Activated B cell treated with CpG ODN at 0.5 μM for 24 hours (primary cell): ENCODE results near the gene CORT. TPM values are rescaled to one million over a fixed set of nuclear protein-coding genes. Genes with fewer than 3 reads are reported as not detected.

Experiments
- ATAC-seq: fragments of 200-7000 bp; cut with Tn5 transposase; one replicate; pipeline ENCODE4 v1.10.0; 2021; ENCODE audit warnings: low read depth, mild to moderate bottlenecking, moderate library complexity
- CTCF ChIA-PET: fragments of 350-600 bp; sonication (Branson Sonifier 250); formaldehyde crosslinking; loops from one replicate; lab custom pipeline; 2021; ENCODE audit warnings: antibody characterized with exemption; lab: Charles Lee
- POLR2A ChIA-PET: fragments of 350-600 bp; sonication (Branson Sonifier 250); formaldehyde crosslinking; loops from one replicate; lab custom pipeline; 2021; ENCODE audit warnings: antibody characterized with exemption; lab: Charles Lee
- DNase-seq: peaks from one replicate; pipeline ENCODE4 v3.0.0; 2022
- H3K27ac Mint-ChIP-seq: one replicate; pipeline ENCODE4 v1.8.0; 2020; ENCODE audit warnings: mixed read lengths
- H3K27me3 Mint-ChIP-seq: one replicate; pipeline ENCODE4 v1.8.0; 2021; ENCODE audit warnings: mixed read lengths
- H3K36me3 Mint-ChIP-seq: one replicate; pipeline ENCODE4 v1.8.0; 2021; ENCODE audit warnings: low read depth, mixed read lengths
- H3K4me1 Mint-ChIP-seq: one replicate; pipeline ENCODE4 v1.8.0; 2021; ENCODE audit warnings: mixed read lengths
- H3K4me3 Mint-ChIP-seq: one replicate; pipeline ENCODE4 v1.8.0; 2020; ENCODE audit warnings: mild to moderate bottlenecking, mixed read lengths
- H3K9me3 Mint-ChIP-seq: one replicate; pipeline ENCODE4 v1.8.0; 2020; ENCODE audit warnings: mixed read lengths
- intact Hi-C: fragments of 100-400 bp; cut with micrococcal nuclease; formaldehyde crosslinking; loops from one replicate; pipeline ENCODE4 v1.15.1; 2024
- total RNA-seq: library from RNA; stranded (reverse); gene quantifications from 2 replicates; pipeline ENCODE4 v1.2.3, GENCODE V29; 2022
- TF ChIP-seq, protein P1 (sequence below): fragments of 200-600 bp; IDR thresholded peaks from one replicate; pipeline ENCODE4 v1.8.0; 2022; ENCODE audit warnings: antibody characterized with exemption, mild to moderate bottlenecking

CORT gene
- total RNA-seq, 1 donor from 2014 or later, result 0.49 TPM

DNA sequence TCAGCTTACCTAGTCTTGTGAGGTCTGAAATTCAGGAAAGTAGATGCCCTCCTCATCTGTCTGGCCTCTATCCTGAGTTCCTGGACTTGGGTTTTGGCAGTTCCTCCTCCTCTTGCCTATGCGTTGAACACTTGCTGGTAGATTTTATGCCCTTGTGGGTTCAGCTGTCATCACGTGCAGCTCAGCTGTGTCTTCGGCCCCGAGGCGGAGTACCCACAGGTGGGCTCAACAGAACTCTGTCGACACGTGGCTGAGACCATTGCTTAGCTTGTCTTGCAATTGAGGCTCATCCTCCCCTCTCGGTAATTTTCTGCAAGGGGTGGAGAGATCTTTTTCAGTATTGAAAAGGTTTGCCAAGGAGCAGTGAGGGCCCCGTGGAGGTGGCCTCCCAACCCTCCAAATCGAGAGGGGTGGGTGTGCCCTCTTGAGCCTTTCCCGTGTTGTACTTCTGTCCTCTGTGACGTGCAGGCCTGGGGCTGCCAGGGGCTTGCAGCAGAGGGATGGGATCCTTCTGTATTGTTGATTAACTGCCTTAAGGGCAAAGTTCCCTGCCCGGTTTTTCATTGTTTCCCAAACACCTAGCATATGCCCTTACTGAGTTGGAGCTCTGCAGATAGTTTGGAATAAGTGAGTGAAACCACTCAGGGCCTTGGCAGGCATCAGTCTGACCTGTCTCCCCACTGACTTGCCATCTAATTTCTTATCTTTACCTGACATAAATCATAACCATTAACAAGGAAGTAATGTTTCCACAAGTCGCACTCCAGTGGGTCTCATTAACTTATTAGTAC is 16.7 kb upstream of the CORT start:
- Mint-ChIP-seq H3K36me3 (peaks cover 1% of the 10 kb centered on the region), H3K4me3 (no peak overlapping the region), H3K4me1 (peaks cover 26% of the 10 kb centered on the region), H3K27ac (no peak overlapping the region), H3K9me3 (no peaks in the 10 kb centered on the region), H3K27me3 (no peaks in the 10 kb centered on the region)
- intact Hi-C loops, result loop anchor here (5.0 kb wide), 1 partner anchor 434 kb away; no protein-coding TSS in a partner anchor
- TF ChIP-seq, protein P1, sequence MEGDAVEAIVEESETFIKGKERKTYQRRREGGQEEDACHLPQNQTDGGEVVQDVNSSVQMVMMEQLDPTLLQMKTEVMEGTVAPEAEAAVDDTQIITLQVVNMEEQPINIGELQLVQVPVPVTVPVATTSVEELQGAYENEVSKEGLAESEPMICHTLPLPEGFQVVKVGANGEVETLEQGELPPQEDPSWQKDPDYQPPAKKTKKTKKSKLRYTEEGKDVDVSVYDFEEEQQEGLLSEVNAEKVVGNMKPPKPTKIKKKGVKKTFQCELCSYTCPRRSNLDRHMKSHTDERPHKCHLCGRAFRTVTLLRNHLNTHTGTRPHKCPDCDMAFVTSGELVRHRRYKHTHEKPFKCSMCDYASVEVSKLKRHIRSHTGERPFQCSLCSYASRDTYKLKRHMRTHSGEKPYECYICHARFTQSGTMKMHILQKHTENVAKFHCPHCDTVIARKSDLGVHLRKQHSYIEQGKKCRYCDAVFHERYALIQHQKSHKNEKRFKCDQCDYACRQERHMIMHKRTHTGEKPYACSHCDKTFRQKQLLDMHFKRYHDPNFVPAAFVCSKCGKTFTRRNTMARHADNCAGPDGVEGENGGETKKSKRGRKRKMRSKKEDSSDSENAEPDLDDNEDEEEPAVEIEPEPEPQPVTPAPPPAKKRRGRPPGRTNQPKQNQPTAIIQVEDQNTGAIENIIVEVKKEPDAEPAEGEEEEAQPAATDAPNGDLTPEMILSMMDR, result no peak
- DNase-seq (no peak), ATAC-seq (no peak)
- POLR2A ChIA-PET, result no interaction called here
- CTCF ChIA-PET, result interaction anchor here (0.9 to 4.8 kb wide), 2 partner anchors 55 to 56 kb away, joined by 3 to 39 read pairs; no protein-coding TSS in a partner anchor

DNA sequence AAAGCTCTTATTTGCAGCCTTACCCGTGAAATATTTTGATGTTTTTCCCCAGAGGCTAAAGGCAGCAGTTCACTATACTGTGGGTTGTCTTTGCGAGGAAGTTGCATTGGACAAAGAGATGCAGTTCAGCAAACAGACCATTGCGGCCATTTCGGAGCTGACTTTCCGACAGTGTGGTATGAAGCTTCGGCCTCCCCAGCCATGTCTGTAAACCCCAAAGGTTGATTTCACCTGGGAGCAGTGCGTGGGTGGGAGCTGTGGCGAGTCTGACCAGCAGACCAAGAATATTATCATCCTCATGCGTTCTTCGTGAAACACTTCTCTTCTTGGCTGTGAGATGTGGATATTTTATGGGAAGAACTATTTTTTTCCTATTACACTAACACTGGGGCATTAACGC is 16.0 kb upstream of the CORT start:
- DNase-seq (no peak), ATAC-seq (no peak)
- H3K4me1 Mint-ChIP-seq, result peaks cover 26% of the 10 kb centered on the region
- ChIA-PET CTCF (interaction anchor here (0.7 to 0.9 kb wide), 2 partner anchors 56 to 589 kb away, joined by 3 read pairs; no protein-coding TSS in a partner anchor), POLR2A (no interaction called here)
- no peaks in the 10 kb centered on the region for H3K9me3 Mint-ChIP-seq
- H3K27ac Mint-ChIP-seq, result no peak overlapping the region
- peaks cover 1% of the 10 kb centered on the region for H3K36me3 Mint-ChIP-seq
- no peak overlapping the region for H3K4me3 Mint-ChIP-seq
- no peaks in the 10 kb centered on the region for H3K27me3 Mint-ChIP-seq
- TF ChIP-seq, protein P1, result no peak
- intact Hi-C loops, result loop anchor here (5.0 kb wide), 1 partner anchor 434 kb away; no protein-coding TSS in a partner anchor

DNA sequence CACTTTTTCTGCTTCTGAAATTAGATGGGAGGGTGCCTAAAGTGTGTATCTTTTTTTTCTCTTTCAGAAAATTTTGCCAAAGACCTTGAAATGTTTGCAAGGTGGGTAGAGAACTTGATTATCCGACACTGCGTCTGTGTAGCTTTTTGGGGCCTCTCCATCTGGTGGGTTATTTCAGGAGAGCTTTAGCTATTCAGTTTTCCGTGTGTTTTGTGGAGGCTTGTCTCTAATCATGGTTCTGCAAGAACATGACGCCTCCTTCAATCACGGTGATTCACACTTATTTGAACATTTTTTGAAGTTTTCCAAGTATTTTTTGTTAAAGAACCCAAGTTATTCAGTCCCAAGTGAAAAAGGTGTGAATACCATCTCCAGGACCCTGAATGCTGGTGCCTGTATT is 15.2 kb upstream of the CORT start:
- intact Hi-C loops, result loop anchor here (5.0 kb wide), 1 partner anchor 433 kb away; no protein-coding TSS in a partner anchor
- ATAC-seq, result no peak
- POLR2A ChIA-PET, result no interaction called here

DNA sequence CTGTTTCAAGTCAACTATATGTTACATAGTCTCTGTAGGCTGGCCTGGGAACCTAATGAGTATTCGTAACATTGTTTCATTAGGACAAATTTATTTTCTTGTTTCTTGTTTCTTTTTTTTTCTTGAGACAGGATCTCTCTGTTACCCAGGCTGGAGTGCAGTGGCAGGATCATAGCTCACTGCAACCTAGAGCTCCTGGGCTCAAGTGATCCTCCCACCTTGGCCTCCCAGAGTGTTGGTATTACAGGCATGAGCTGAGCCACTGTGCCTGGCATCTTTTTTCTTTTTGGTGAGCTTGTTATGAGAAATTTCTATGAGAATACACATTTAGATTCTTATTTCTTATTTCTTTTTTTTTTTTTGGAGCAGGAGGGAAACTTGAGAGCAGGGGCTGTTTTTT is 12.8 kb upstream of the CORT start:
- intact Hi-C loops, result no loop called here
- peaks cover 7% of the 10 kb centered on the region for H3K36me3 Mint-ChIP-seq
- no peaks in the 10 kb centered on the region for H3K27me3 Mint-ChIP-seq
- DNase-seq (no peak), ATAC-seq (no peak)
- H3K27ac Mint-ChIP-seq, result no peak overlapping the region
- CTCF ChIA-PET, result no interaction called here
- no peak overlapping the region for H3K4me3 Mint-ChIP-seq
- TF ChIP-seq, protein P1, result no peak
- POLR2A ChIA-PET, result no interaction called here
- peaks cover 9% of the 10 kb centered on the region for H3K4me1 Mint-ChIP-seq
- H3K9me3 Mint-ChIP-seq, result no peaks in the 10 kb centered on the region

More for the DNA sequence above, 15.2 kb upstream of the CORT start:
- no peak for DNase-seq
- H3K4me1 Mint-ChIP-seq, result peaks cover 24% of the 10 kb centered on the region
- peaks cover 1% of the 10 kb centered on the region for H3K36me3 Mint-ChIP-seq
- H3K27ac Mint-ChIP-seq, result no peak overlapping the region
- CTCF ChIA-PET, result no interaction called here
- no peaks in the 10 kb centered on the region for H3K9me3 Mint-ChIP-seq
- H3K4me3 Mint-ChIP-seq, result no peak overlapping the region
- H3K27me3 Mint-ChIP-seq, result no peaks in the 10 kb centered on the region
- TF ChIP-seq, protein P1, result no peak

DNA sequence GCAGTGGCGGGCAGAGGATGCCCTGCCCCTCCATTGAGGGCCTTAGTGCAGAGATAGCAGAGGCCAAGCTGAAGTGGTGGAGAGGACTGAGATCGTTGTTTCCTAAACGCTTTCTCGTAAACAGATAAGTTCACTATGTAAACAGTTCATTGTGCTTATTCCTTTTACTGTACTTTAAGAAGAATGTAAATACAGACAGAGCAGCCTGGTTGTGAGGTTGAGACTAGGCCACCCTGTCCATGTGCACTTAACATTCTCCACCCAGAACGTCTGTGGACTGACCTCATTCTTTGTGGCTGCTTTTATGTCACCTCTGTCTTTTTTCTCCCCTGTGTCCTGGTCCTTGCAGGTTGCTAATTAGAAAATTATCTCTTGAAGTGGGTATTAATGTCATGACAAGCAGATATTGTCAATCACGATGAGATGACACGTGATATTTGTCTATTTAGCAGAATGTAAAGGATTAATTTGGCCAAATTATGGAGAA is 11.1 kb upstream of the CORT start:
- Mint-ChIP-seq H3K27ac (no peak overlapping the region), H3K9me3 (no peaks in the 10 kb centered on the region), H3K4me3 (no peak overlapping the region), H3K4me1 (peaks cover 4% of the 10 kb centered on the region), H3K27me3 (no peaks in the 10 kb centered on the region), H3K36me3 (peaks cover 7% of the 10 kb centered on the region)
- TF ChIP-seq, protein P1, result no peak
- ChIA-PET CTCF (no interaction called here), POLR2A (interaction anchor here (0.6 kb wide), 1 partner anchor 46 kb away, joined by 7 read pairs; no protein-coding TSS in a partner anchor)
- DNase-seq (no peak), ATAC-seq (no peak)
- intact Hi-C loops, result no loop called here
